HepG2 (cell line): Measurements from ENCODE around the gene NEAT1. TPM values are rescaled to one million over a fixed set of nuclear protein-coding genes. Genes with fewer than 3 reads are reported as not detected.
A peak's percentile ranks its signal among the peaks of the same experiment; 100 is the strongest.

ENCODE experiments used
- ARNT2 ChIP-seq: sonication (generic); formaldehyde crosslinking; IDR thresholded peaks from 2 replicates; pipeline ENCODE4 v1.8.0; 2022; ENCODE audit warnings: mild to moderate bottlenecking, low read depth, missing genetic modification reagents, moderate library complexity
- ATAD3A ChIP-seq: sonication (generic); formaldehyde crosslinking; IDR thresholded peaks from 2 replicates; pipeline ENCODE4 v1.4.0; 2020; ENCODE audit warnings: missing genetic modification reagents
- ATF1 ChIP-seq: IDR thresholded peaks from 2 replicates; pipeline ENCODE4 v1.6.1; 2016; ENCODE audit warnings: mild to moderate bottlenecking, control low read depth
- GMEB2 ChIP-seq: IDR thresholded peaks from 2 replicates; pipeline ENCODE4 v1.6.1; 2016; ENCODE audit warnings: missing biosample characterization, missing genetic modification reagents, low read depth
- HNRNPUL1 ChIP-seq: fragments of 200-400 bp; formaldehyde crosslinking; IDR thresholded peaks from 2 replicates; pipeline ENCODE4 v1.6.1; 2017; ENCODE audit warnings: low read depth, mild to moderate bottlenecking, low read length, moderate library complexity
- IKZF5 ChIP-seq: IDR thresholded peaks from 2 replicates; pipeline ENCODE4 v1.6.1; 2018; ENCODE audit warnings: missing genetic modification reagents, mild to moderate bottlenecking, missing compliant biosample characterization
- KDM2A ChIP-seq: sonication (generic); formaldehyde crosslinking; IDR thresholded peaks from 2 replicates; pipeline ENCODE4 v1.4.0; 2020; ENCODE audit warnings: low read depth, missing genetic modification reagents, borderline replicate concordance
- MAZ ChIP-seq, 2 experiments: sonication (generic) in 1 of 2; formaldehyde crosslinking in 1 of 2; IDR thresholded peaks; 2 replicates each; pipeline versions ENCODE4 v1.5.0 to v1.6.1; 2012 to 2020; ENCODE audit warnings: low read depth in 2 of 2, mild to moderate bottlenecking in 2 of 2, borderline replicate concordance in 1 of 2, improper control_type of control experiment in 1 of 2, low read length in 1 of 2, missing genetic modification reagents in 1 of 2, moderate library complexity in 1 of 2
- NCOA2 ChIP-seq: sonication (generic); formaldehyde crosslinking; IDR thresholded peaks from 2 replicates; pipeline ENCODE4 v1.8.0; 2022; ENCODE audit warnings: inconsistent platforms
- NFKBIZ ChIP-seq: IDR thresholded peaks from 2 replicates; pipeline ENCODE4 v1.6.1; 2018; ENCODE audit warnings: missing genetic modification reagents, missing compliant biosample characterization
- NR2F6 ChIP-seq, 2 experiments: IDR thresholded peaks; 2 replicates each; pipeline ENCODE4 v1.6.1; 2016; ENCODE audit warnings: antibody characterized with exemption in 1 of 2, mild to moderate bottlenecking in 1 of 2
- SPEN ChIP-seq: sonication (generic); formaldehyde crosslinking; IDR thresholded peaks from 2 replicates; pipeline ENCODE4 v1.5.1; 2020; ENCODE audit warnings: low read depth, mild to moderate bottlenecking, missing genetic modification reagents
- TBX2 ChIP-seq: sonication (generic); formaldehyde crosslinking; IDR thresholded peaks from 2 replicates; pipeline ENCODE4 v1.5.0; 2020; ENCODE audit warnings: missing genetic modification reagents, mild to moderate bottlenecking, borderline replicate concordance
- TFE3 ChIP-seq: IDR thresholded peaks from 2 replicates; pipeline ENCODE4 v1.6.1; 2016
- ZBTB38 ChIP-seq: sonication (generic); formaldehyde crosslinking; IDR thresholded peaks from 2 replicates; pipeline ENCODE4 v1.5.1; 2020; ENCODE audit warnings: mild to moderate bottlenecking, missing genetic modification reagents
- ZC3H13 ChIP-seq: sonication (generic); formaldehyde crosslinking; IDR thresholded peaks from 2 replicates; pipeline ENCODE4 v1.8.1; 2023; ENCODE audit warnings: mild to moderate bottlenecking, missing genetic modification reagents, moderate library complexity
- ZNF143 ChIP-seq: sonication (generic); formaldehyde crosslinking; IDR thresholded peaks from 2 replicates; pipeline ENCODE4 v1.4.0; 2020; ENCODE audit warnings: missing genetic modification reagents
- ZNF280D ChIP-seq: sonication (generic); formaldehyde crosslinking; IDR thresholded peaks from 2 replicates; pipeline ENCODE4 v1.5.1; 2020; ENCODE audit warnings: mild to moderate bottlenecking, missing genetic modification reagents
- ZNF546 ChIP-seq: sonication (generic); formaldehyde crosslinking; conservative IDR thresholded peaks from 2 replicates; pipeline ENCODE4 v1.8.1; 2023; ENCODE audit warnings: mild to moderate bottlenecking, missing genetic modification reagents
- ZNF781 ChIP-seq: sonication (generic); formaldehyde crosslinking; IDR thresholded peaks from 2 replicates; pipeline ENCODE4 v1.5.1; 2020; ENCODE audit warnings: borderline replicate concordance, mild to moderate bottlenecking, missing genetic modification reagents; ENCODE audit errors: not compliant biosample characterization
- polyA plus RNA-seq, 8 experiments: library from polyadenylated mRNA; depleted of rRNA in 3 of 8; stranded (reverse) in 7 of 8; unstranded in 1 of 8; fragments of >200 nt; fragmentation: Illumina TruSeq in 4 of 8; extraction: Trizol in 4 of 8; gene quantifications; 2 replicates each; pipeline versions ENCODE4 v1.2.1 to v1.2.3, GENCODE V29; 2011 to 2016; ENCODE audit warnings: low read depth in 4 of 8, missing spikeins in 1 of 8, mixed read lengths in 1 of 8; ENCODE audit not compliant: insufficient read depth in 1 of 8
- total RNA-seq, 5 experiments: library from RNA; depleted of rRNA; stranded (reverse); fragments of >200 nt; fragmentation: Illumina TruSeq; extraction: Trizol; gene quantifications; 2 replicates each; pipeline ENCODE4 v1.2.3, GENCODE V29; 2016; ENCODE audit warnings: low read depth in 1 of 5

NEAT1 gene
- total and polyA plus RNA-seq, 2 of the 13 experiments (the other 11 are each of a cell fraction or from before 2014, with no cell fraction given): 20.5 to 41.2 TPM

- TF ChIP-seq NR2F6 (IDR thresholded peaks at IDR 0.05) (no peak), NR2F6 (CRISPR knock-in tag; IDR thresholded peaks at IDR 0.05) (peak; percentile 11; the same call in 1 of the 2 replicates), TBX2 (CRISPR knock-in tag) (0 out of 2 replicates have a peak, but pooled peaks have one; percentile 5), ARNT2 (CRISPR knock-in tag) (peak; percentile 13; the same call in 1 of the 2 replicates), ZNF781 (CRISPR knock-in tag) (no peak), KDM2A (CRISPR knock-in tag) (0 out of 2 replicates have a peak, but pooled peaks have one; percentile 13), ZNF546 (CRISPR knock-in tag) (no peak), ATAD3A (CRISPR knock-in tag) (no peak), GMEB2 (CRISPR knock-in tag) (no peak), SPEN (CRISPR knock-in tag) (peak; percentile 51; the same call in 1 of the 2 replicates), NCOA2 (CRISPR knock-in tag) (0 out of 2 replicates have a peak, but pooled peaks have one; percentile 23), ZNF280D (CRISPR knock-in tag) (0 out of 2 replicates have a peak, but pooled peaks have one; percentile 56), ATF1 (no peak), MAZ (IDR thresholded peaks at IDR 0.05; ENCODE audit: borderline replicate concordance, low read depth, low read length) (peak; percentile 49; the same call in 1 of the 2 replicates), MAZ (CRISPR knock-in tag; IDR thresholded peaks at IDR 0.05; ENCODE audit: low read depth) (peak; percentile 35; the same call in 1 of the 2 replicates), NFKBIZ (CRISPR knock-in tag) (0 out of 2 replicates have a peak, but pooled peaks have one; percentile 7), ZNF143 (CRISPR knock-in tag) (no peak), ZBTB38 (peak; percentile 12; the same call in 1 of the 2 replicates), TFE3 (CRISPR knock-in tag) (0 out of 2 replicates have a peak, but pooled peaks have one; percentile 16), ZC3H13 (CRISPR knock-in tag) (no peak), HNRNPUL1 (no peak), IKZF5 (0 out of 2 replicates have a peak, but pooled peaks have one; percentile 63)
Observed at GRCh38 chr11:65471447-65471891, 48.9 kb downstream of the NEAT1 start (continued).
